Activated B cell treated with CpG ODN at 0.5 μM for 24 hours (primary cell): ENCODE data around the gene CAMK2D. TPM values are rescaled to one million over a fixed set of nuclear protein-coding genes. Genes with fewer than 3 reads are reported as not detected.

ENCODE experiments used
- ATAC-seq: fragments of 200-7000 bp; cut with Tn5 transposase; one replicate; pipeline ENCODE4 v1.10.0; 2021; ENCODE audit warnings: low read depth, mild to moderate bottlenecking, moderate library complexity
- CTCF ChIA-PET: fragments of 350-600 bp; sonication (Branson Sonifier 250); formaldehyde crosslinking; loops from one replicate; lab custom pipeline; 2021; ENCODE audit warnings: antibody characterized with exemption; lab: Charles Lee
- POLR2A ChIA-PET: fragments of 350-600 bp; sonication (Branson Sonifier 250); formaldehyde crosslinking; loops from one replicate; lab custom pipeline; 2021; ENCODE audit warnings: antibody characterized with exemption; lab: Charles Lee
- DNase-seq: peaks from one replicate; pipeline ENCODE4 v3.0.0; 2022
- H3K27ac Mint-ChIP-seq: one replicate; pipeline ENCODE4 v1.8.0; 2020; ENCODE audit warnings: mixed read lengths
- H3K27me3 Mint-ChIP-seq: one replicate; pipeline ENCODE4 v1.8.0; 2021; ENCODE audit warnings: mixed read lengths
- H3K36me3 Mint-ChIP-seq: one replicate; pipeline ENCODE4 v1.8.0; 2021; ENCODE audit warnings: low read depth, mixed read lengths
- H3K4me1 Mint-ChIP-seq: one replicate; pipeline ENCODE4 v1.8.0; 2021; ENCODE audit warnings: mixed read lengths
- H3K4me3 Mint-ChIP-seq: one replicate; pipeline ENCODE4 v1.8.0; 2020; ENCODE audit warnings: mild to moderate bottlenecking, mixed read lengths
- H3K9me3 Mint-ChIP-seq: one replicate; pipeline ENCODE4 v1.8.0; 2020; ENCODE audit warnings: mixed read lengths
- intact Hi-C: fragments of 100-400 bp; cut with micrococcal nuclease; formaldehyde crosslinking; loops from one replicate; pipeline ENCODE4 v1.15.1; 2024
- total RNA-seq: library from RNA; stranded (reverse); gene quantifications from 2 replicates; pipeline ENCODE4 v1.2.3, GENCODE V29; 2022
- TF ChIP-seq, protein P1 (sequence below): fragments of 200-600 bp; IDR thresholded peaks from one replicate; pipeline ENCODE4 v1.8.0; 2022; ENCODE audit warnings: antibody characterized with exemption, mild to moderate bottlenecking

The CAMK2D gene
- total RNA-seq, 1 donor from 2014 or later, result 72.9 TPM

DNA sequence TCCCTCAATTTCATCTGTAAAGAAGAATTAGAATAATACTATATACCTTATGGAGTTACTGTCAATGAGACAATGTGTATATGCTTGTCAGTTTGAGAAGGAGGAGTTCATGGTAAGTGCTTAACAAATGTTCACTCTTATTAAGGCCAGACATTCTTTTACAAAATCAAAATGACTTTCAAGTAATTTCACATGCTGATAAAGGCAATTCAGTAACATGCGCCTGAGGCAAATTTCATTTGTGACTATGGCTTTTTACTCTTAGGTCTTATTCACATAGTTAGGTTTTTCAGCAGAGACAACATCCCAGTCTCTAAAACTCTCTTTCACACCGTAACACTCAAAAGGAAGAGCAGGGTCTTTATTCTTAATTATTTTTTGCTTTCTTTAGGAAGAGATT is 174.4 kb downstream of the CAMK2D start:
- Mint-ChIP-seq H3K27ac (no peak overlapping the region), H3K27me3 (no peaks in the 10 kb centered on the region), H3K36me3 (peaks cover 18% of the 10 kb centered on the region), H3K4me1 (peaks cover 68% of the 10 kb centered on the region), H3K4me3 (no peak overlapping the region), H3K9me3 (no peaks in the 10 kb centered on the region)
- intact Hi-C loops, result no loop called here
- ChIA-PET POLR2A (interaction anchor here (1.8 kb wide), 1 partner anchor 12 kb away, joined by 5 read pairs; no protein-coding TSS in a partner anchor), CTCF (interaction anchor here (0.9 kb wide), 1 partner anchor 39 kb away, joined by 5 read pairs; no protein-coding TSS in a partner anchor)
- ATAC-seq (no peak), DNase-seq (no peak)
- TF ChIP-seq, protein P1, sequence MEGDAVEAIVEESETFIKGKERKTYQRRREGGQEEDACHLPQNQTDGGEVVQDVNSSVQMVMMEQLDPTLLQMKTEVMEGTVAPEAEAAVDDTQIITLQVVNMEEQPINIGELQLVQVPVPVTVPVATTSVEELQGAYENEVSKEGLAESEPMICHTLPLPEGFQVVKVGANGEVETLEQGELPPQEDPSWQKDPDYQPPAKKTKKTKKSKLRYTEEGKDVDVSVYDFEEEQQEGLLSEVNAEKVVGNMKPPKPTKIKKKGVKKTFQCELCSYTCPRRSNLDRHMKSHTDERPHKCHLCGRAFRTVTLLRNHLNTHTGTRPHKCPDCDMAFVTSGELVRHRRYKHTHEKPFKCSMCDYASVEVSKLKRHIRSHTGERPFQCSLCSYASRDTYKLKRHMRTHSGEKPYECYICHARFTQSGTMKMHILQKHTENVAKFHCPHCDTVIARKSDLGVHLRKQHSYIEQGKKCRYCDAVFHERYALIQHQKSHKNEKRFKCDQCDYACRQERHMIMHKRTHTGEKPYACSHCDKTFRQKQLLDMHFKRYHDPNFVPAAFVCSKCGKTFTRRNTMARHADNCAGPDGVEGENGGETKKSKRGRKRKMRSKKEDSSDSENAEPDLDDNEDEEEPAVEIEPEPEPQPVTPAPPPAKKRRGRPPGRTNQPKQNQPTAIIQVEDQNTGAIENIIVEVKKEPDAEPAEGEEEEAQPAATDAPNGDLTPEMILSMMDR, result no peak

DNA sequence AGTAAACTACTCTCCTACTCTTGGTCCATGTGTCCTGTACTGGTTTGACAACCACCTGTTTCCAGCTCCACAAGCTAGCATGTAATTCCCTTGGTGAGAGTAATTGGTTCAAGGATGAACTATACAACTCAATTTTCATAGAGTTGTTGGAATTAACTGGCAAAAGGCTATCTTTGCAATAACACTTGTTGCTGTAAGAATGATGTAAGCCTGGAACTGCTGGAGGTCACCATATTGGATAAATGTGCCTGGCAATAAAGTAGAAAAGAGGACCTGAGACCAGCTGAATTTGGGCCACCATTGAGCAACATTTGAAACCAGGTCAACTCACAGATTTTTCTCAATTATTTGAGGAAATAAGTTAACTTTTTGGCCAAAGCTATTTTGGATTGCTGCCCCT is 175.5 kb downstream of the CAMK2D start:
- TF ChIP-seq, protein P1, result no peak
- Mint-ChIP-seq H3K4me3 (no peak overlapping the region), H3K9me3 (no peaks in the 10 kb centered on the region), H3K27me3 (no peaks in the 10 kb centered on the region), H3K27ac (peak overlapping the region; percentile 54), H3K36me3 (peaks cover 22% of the 10 kb centered on the region), H3K4me1 (peaks cover 60% of the 10 kb centered on the region)
- ChIA-PET CTCF (interaction anchor here (0.9 kb wide), 1 partner anchor 38 kb away, joined by 5 read pairs; no protein-coding TSS in a partner anchor), POLR2A (interaction anchor here (1.6 to 1.8 kb wide), 2 partner anchors 11 to 18 kb away, joined by 3 to 5 read pairs; no protein-coding TSS in a partner anchor)
- no peak for ATAC-seq
- intact Hi-C loops, result no loop called here
- DNase-seq, result no peak

DNA sequence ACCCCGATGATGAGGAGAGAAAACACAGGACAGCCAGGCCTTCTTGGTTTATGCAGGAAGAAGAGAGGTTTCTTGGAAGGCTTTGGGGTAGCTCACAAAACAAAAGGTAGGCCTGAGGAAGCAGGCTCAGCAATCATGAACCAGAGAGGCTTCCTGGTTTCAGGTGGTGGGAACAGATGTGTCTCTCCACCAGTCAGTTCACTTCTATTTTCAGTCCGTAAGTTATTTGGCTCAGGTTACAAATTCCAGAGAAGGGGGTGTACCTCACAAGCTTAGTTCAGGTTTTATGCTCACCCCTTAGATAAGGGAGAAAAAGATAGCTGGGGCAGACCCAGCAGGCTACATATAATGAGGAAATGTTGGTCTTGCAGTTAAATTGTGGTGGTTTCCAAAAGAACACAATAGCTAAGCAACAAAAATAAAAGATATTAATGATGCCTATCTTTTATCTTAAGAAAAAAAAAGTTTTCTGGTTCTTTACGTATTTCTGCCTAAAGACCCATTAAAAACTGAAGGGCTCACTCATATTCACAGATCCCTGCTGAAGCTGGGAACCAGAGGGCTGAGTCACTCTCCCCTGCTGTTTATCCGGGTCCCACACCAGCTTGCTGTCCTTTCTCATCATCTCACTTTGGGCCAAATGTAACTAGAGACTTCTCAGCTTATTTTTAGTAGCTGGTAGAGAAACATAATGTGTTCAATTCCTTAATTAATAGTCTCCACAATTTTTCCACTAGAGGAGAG is 177.0 kb downstream of the CAMK2D start:
- DNase-seq (no peak), ATAC-seq (no peak)
- ChIA-PET POLR2A (interaction anchor here (0.8 to 1.3 kb wide), 4 partner anchors 10 to 22 kb away, joined by 3 read pairs; no protein-coding TSS in a partner anchor), CTCF (interaction anchor here (0.6 to 1.7 kb wide), 2 partner anchors 11 to 195 kb away, joined by 3 read pairs; no protein-coding TSS in a partner anchor)
- no peak overlapping the region for H3K4me3 Mint-ChIP-seq
- peaks cover 62% of the 10 kb centered on the region for H3K4me1 Mint-ChIP-seq
- peaks cover 20% of the 10 kb centered on the region for H3K36me3 Mint-ChIP-seq
- TF ChIP-seq, protein P1, result no peak
- no peaks in the 10 kb centered on the region for H3K27me3 Mint-ChIP-seq
- H3K9me3 Mint-ChIP-seq, result no peaks in the 10 kb centered on the region
- intact Hi-C loops, result loop anchor here (1.0 kb wide), 1 partner anchor 9 kb away; no protein-coding TSS in a partner anchor
- H3K27ac Mint-ChIP-seq, result peak overlapping the region; percentile 64

- peak overlapping the region; percentile 18 for H3K27ac Mint-ChIP-seq
- H3K9me3 Mint-ChIP-seq, result no peaks in the 10 kb centered on the region
- no peak for DNase-seq
- intact Hi-C loops, result no loop called here
- H3K4me1 Mint-ChIP-seq, result peaks cover 69% of the 10 kb centered on the region
- peaks cover 19% of the 10 kb centered on the region for H3K36me3 Mint-ChIP-seq
- TF ChIP-seq, protein P1, result no peak
- no peak overlapping the region for H3K4me3 Mint-ChIP-seq
- ChIA-PET CTCF (interaction anchor here (1.3 kb wide), 1 partner anchor 35 kb away, joined by 4 read pairs; no protein-coding TSS in a partner anchor), POLR2A (interaction anchor here (1.5 kb wide), 1 partner anchor 18 kb away, joined by 3 read pairs; no protein-coding TSS in a partner anchor)
- ATAC-seq, result no peak
- H3K27me3 Mint-ChIP-seq, result no peaks in the 10 kb centered on the region
Measured at GRCh38 chr4:113582737-113583136, 178.8 kb downstream of the CAMK2D start.

DNA sequence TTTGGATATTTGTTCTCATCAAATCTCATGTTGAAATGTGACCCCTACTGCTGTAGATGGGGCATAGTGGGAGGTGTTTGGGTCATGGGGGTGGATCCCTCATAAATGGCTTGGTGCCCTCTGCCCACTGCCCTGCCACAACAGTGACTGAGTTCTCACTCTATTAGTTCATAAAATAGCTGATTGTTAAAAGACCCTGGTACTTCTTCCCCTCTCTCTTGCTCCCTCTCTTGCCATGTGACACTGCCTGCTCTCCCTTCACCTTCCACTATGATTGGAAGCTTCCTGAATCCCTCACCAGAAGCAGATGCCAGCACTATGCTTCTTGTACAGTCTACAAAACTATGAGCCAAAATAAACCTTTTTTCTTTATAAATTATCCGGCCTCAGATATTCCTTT is 182.2 kb downstream of the CAMK2D start:
- no peak for ATAC-seq
- Mint-ChIP-seq H3K4me1 (peaks cover 68% of the 10 kb centered on the region), H3K9me3 (no peaks in the 10 kb centered on the region), H3K36me3 (peaks cover 14% of the 10 kb centered on the region), H3K27me3 (no peaks in the 10 kb centered on the region), H3K4me3 (no peak overlapping the region), H3K27ac (peak overlapping the region; percentile 69)
- TF ChIP-seq, protein P1, result no peak
- POLR2A ChIA-PET, result interaction anchor here (0.9 to 1.4 kb wide), 3 partner anchors 9 to 32 kb away, joined by 4 read pairs; no protein-coding TSS in a partner anchor
- CTCF ChIA-PET, result no interaction called here
- no peak for DNase-seq
- intact Hi-C loops, result loop anchor here (1.0 kb wide), 1 partner anchor 8 kb away; no protein-coding TSS in a partner anchor
